Nucleus accumbens (tissue), 56 donors: ENCODE data around the gene L3MBTL2.

Experiments used
- DNase-seq, 56 donors: peaks; one replicate each; lab custom pipeline; 2025; lab: John Stamatoyannopoulos, UW

Gene L3MBTL2

DNA sequence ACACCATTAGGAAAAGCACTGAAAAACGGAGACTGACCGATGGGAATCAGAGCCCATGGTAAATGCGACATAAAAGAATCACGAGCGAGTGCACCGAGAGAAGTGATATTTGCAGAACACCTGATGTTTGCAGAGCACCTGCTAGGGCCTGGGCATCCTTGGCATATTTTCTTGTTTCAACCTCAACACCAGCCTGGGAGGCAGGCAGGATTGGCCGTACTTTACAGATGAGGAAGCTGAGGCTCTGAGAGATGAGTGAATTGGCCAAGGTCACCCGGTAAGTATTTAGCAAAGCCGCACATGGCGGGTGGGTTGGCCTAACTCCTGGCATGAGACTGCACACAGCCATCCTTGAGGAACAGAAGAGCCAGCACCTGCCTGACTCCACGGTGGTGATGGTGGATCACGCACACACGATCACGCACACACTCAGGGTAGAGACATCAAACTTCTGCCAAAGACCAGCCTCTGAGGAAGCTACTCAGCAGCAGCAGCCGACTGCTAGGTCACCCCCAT, 57.2 kb downstream of the L3MBTL2 start:
- no peak for DNase-seq

GRCh38 chr22:41263704-41264103, 58.6 kb downstream of the L3MBTL2 start:
- peak in 15 of 56 donors; percentile 10 to 45 (median 21) for DNase-seq

- peak in 51 of 56 donors; percentile 32 to 93 (median 82) for DNase-seq
Observed at GRCh38 chr22:41264408-41264941, 59.4 kb downstream of the L3MBTL2 start.

DNA sequence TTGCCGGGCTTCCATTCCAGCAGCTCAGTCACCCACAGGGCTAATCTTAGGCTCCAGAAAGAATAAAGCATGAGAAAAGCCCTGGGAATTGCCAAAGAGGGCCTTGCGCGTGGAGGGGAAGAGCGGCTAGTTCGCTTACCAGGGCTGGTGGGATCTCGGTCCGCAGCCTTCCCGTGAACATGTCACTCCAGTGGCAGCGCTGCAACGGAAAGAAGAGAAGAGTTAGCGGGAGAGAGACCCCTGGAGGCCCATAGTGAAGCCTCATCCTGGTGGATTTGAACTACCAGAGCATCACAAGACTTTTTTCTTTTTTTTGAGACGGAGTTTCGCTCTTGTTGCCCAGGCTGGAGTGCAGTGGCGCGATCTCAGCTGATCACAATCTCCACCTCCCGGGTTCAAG, 62.8 kb downstream of the L3MBTL2 start:
- no peak for DNase-seq

- no peak for DNase-seq
Observed at GRCh38 chr22:41271787-41272186, 66.7 kb downstream of the L3MBTL2 start.

- DNase-seq, result no peak
Observed at GRCh38 chr22:41273128-41273527, 68.0 kb downstream of the L3MBTL2 start.

DNA sequence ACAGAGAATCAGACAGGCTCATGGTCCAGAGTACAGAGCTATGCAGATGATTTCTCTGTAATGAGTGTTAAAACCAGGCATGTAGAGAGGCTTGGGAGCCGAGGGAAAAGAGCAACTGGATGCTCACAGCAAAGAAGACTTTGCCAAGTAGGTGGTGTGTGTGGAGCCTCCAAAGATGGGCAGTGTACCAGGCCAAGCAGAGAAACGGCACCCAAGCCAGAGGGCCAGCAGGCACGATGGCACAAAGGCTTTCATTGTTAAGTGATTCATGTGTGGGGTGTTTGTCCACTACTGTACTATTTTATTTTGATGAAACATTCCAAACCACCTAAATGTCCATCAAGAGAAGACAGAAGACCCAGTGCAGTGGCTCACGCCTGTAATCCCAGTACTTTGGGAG, 69.7 kb downstream of the L3MBTL2 start:
- DNase-seq, result peak in 45 of 56 donors; percentile 4 to 83 (median 54)

DNA sequence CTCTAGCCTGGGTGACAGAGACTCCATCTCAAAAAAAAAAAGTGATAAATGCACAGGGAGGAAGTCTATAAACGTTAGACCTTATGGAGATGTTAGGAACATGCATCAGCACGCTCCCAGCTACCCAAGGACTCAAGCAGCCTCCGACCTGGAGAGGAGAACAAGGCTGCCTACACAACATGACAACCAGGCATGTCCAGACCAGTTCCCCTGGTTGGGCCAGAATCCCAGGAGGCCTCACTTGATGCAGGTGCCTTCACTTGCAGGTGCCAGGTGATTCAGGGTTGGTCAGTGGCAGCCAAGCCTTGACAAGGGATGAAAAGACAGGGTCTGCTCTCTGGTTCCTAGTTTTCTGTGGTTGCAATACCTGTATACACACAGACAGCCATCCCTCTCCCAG, 75.0 kb downstream of the L3MBTL2 start:
- no peak for DNase-seq

DNA sequence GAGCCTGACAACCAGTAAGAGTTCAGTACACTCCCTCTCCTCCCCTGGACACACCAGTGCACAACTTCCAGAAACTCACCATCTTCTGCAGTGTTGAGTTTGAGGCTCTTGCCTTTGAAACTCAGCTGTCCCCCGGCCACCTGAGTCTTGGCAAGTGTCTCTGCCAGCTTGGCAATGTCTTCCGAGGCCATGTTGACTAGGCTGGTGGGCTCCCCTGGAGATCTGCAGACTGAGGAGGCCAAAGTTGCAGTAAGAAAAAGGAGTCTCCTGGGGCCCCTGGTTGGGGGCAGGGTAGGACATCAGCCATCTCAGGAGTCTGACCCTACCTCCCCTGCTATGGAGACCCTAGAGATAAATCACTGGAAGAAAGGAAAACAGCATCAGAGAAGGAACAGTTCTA, 75.7 kb downstream of the L3MBTL2 start:
- no peak for DNase-seq
